ENCODE results near the gene ROR1. TPM values are rescaled to one million over a fixed set of nuclear protein-coding genes. Genes with fewer than 3 reads are reported as not detected.
A peak's percentile ranks its signal among the peaks of the same experiment; 100 is the strongest.

ROR1 gene
- total RNA-seq, 1 experiment from 2014 or later, result 56.3 TPM

- TF ChIP-seq, protein P1, sequence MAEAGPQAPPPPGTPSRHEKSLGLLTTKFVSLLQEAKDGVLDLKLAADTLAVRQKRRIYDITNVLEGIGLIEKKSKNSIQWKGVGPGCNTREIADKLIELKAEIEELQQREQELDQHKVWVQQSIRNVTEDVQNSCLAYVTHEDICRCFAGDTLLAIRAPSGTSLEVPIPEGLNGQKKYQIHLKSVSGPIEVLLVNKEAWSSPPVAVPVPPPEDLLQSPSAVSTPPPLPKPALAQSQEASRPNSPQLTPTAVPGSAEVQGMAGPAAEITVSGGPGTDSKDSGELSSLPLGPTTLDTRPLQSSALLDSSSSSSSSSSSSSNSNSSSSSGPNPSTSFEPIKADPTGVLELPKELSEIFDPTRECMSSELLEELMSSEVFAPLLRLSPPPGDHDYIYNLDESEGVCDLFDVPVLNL (CRISPR knock-in tag; IDR thresholded peaks at IDR 0.05; ENCODE audit: borderline replicate concordance, low read depth), result no peak
- TF ChIP-seq EMX1 (CRISPR knock-in tag; IDR thresholded peaks at IDR 0.05) (no peak), ZNF232 (CRISPR knock-in tag; IDR thresholded peaks at IDR 0.05) (no peak), ZBTB43 (CRISPR knock-in tag; IDR thresholded peaks at IDR 0.05) (no peak), ZNF219 (CRISPR knock-in tag; IDR thresholded peaks at IDR 0.05; ENCODE audit: borderline replicate concordance) (no peak), ZBTB21 (CRISPR knock-in tag; IDR thresholded peaks at IDR 0.05; ENCODE audit: borderline replicate concordance) (no peak), AFF4 (CRISPR knock-in tag; IDR thresholded peaks at IDR 0.05; ENCODE audit: borderline replicate concordance) (no peak), ZNF671 (CRISPR knock-in tag; IDR thresholded peaks at IDR 0.05) (no peak), FOXP1 (CRISPR knock-in tag; IDR thresholded peaks at IDR 0.05; ENCODE audit: borderline replicate concordance) (no peak), OVOL2 (CRISPR knock-in tag; IDR thresholded peaks at IDR 0.05; ENCODE audit: borderline replicate concordance) (no peak), SOX15 (CRISPR knock-in tag; IDR thresholded peaks at IDR 0.05) (no peak), IRF1 (CRISPR knock-in tag; IDR thresholded peaks at IDR 0.05) (no peak), JAZF1 (CRISPR knock-in tag; IDR thresholded peaks at IDR 0.05) (no peak), CREM (CRISPR knock-in tag; IDR thresholded peaks at IDR 0.05) (no peak), ATF6 (CRISPR knock-in tag; IDR thresholded peaks at IDR 0.05) (no peak), PRRX2 (CRISPR knock-in tag; IDR thresholded peaks at IDR 0.05) (no peak), ZNF416 (CRISPR knock-in tag; IDR thresholded peaks at IDR 0.05) (no peak)
- TF ChIP-seq, protein P2, sequence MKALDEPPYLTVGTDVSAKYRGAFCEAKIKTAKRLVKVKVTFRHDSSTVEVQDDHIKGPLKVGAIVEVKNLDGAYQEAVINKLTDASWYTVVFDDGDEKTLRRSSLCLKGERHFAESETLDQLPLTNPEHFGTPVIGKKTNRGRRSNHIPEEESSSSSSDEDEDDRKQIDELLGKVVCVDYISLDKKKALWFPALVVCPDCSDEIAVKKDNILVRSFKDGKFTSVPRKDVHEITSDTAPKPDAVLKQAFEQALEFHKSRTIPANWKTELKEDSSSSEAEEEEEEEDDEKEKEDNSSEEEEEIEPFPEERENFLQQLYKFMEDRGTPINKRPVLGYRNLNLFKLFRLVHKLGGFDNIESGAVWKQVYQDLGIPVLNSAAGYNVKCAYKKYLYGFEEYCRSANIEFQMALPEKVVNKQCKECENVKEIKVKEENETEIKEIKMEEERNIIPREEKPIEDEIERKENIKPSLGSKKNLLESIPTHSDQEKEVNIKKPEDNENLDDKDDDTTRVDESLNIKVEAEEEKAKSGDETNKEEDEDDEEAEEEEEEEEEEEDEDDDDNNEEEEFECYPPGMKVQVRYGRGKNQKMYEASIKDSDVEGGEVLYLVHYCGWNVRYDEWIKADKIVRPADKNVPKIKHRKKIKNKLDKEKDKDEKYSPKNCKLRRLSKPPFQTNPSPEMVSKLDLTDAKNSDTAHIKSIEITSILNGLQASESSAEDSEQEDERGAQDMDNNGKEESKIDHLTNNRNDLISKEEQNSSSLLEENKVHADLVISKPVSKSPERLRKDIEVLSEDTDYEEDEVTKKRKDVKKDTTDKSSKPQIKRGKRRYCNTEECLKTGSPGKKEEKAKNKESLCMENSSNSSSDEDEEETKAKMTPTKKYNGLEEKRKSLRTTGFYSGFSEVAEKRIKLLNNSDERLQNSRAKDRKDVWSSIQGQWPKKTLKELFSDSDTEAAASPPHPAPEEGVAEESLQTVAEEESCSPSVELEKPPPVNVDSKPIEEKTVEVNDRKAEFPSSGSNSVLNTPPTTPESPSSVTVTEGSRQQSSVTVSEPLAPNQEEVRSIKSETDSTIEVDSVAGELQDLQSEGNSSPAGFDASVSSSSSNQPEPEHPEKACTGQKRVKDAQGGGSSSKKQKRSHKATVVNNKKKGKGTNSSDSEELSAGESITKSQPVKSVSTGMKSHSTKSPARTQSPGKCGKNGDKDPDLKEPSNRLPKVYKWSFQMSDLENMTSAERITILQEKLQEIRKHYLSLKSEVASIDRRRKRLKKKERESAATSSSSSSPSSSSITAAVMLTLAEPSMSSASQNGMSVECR (CRISPR knock-in tag; IDR thresholded peaks at IDR 0.05; ENCODE audit: borderline replicate concordance), result no peak
- Mint-ChIP-seq H3K27ac (peak overlapping the region; percentile 48), H3K36me3 (peaks cover 7% of the 10 kb centered on the region), H3K9me3 (peaks cover 15% of the 10 kb centered on the region), H3K4me1 (peaks cover 48% of the 10 kb centered on the region), H3K4me3 (no peak overlapping the region), H3K27me3 (ENCODE audit: low read depth) (no peaks in the 10 kb centered on the region)
- ATAC-seq, result no peak
- no peak for DNase-seq (ENCODE audit: low spot score)
- ChIA-PET POLR2A (no interaction called here), CTCF (interaction anchor here (2.1 kb wide), 1 partner anchor 346 kb away, joined by 5 read pairs; no protein-coding TSS in a partner anchor)
Measured at GRCh38 chr1:64038119-64038518, 264.3 kb downstream of the ROR1 start.
